ENCODE measurements around the gene CHFR.

GRCh38 chr12:132926415-132926833, 39.0 kb upstream of the CHFR start:
- TF ChIP-seq EP300 (IDR thresholded peaks at IDR 0.05) (no peak), CTCF (IDR thresholded peaks at IDR 0.05) (no peak)
